ENCODE measurements around the gene PLEKHM3. TPM values are rescaled to one million over a fixed set of nuclear protein-coding genes. Genes with fewer than 3 reads are reported as not detected.

The PLEKHM3 gene
- total and polyA plus RNA-seq, 2 of the 13 experiments (the other 11 are each of a cell fraction or from before 2014, with no cell fraction given): 4.5 to 4.7 TPM

DNA sequence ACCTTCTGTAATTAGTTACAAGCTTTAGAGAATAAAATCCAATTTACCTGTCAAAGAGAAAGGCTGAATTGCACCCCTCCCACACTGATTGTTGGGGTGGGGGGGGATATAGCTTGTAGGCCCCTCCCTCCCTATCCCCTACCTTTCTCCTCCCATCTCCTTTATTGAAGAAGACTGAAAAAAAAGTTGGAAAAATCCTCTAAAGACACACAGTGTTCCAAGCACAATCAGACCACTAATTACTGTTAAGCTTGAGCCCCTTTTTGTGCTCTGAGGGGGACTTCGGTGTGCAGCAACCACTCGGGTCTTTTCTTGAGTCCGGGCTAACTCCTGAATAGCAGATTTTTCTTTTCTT, 212.6 kb downstream of the PLEKHM3 start:
- POLR2A ChIA-PET: interaction anchor here (0.6 to 14.0 kb wide), 12 partner anchors 13 to 221 kb away, joined by 3 to 288 read pairs (median 24); partner anchors contain the start of gene FZD5
- H3K9ac ChIP-seq (ENCODE audit: insufficient read depth, low read depth, low read length): 0 out of 2 replicates have a peak overlapping the region, but pooled peaks have one; percentile 22
- ATAC-seq (no peak), FAIRE-seq (no peak), DNase-seq (ENCODE audit: low spot score) (no peak)
- in situ Hi-C loops (cut with HindIII; ENCODE audit: extremely low pct_ligation_motif_present, low pct_unique_long_range_greater_than_20kb): no loop called here
- CTCF ChIA-PET (ENCODE audit: low intra/inter-chr PET ratio, low total read pairs): interaction anchor here (2.3 kb wide), 1 partner anchor 45 kb away, joined by 10 read pairs; no protein-coding TSS in a partner anchor
- H3K9me3 ChIP-seq (ENCODE audit: low read length): no peaks in the 10 kb centered on the region
- TF ChIP-seq, protein P1, sequence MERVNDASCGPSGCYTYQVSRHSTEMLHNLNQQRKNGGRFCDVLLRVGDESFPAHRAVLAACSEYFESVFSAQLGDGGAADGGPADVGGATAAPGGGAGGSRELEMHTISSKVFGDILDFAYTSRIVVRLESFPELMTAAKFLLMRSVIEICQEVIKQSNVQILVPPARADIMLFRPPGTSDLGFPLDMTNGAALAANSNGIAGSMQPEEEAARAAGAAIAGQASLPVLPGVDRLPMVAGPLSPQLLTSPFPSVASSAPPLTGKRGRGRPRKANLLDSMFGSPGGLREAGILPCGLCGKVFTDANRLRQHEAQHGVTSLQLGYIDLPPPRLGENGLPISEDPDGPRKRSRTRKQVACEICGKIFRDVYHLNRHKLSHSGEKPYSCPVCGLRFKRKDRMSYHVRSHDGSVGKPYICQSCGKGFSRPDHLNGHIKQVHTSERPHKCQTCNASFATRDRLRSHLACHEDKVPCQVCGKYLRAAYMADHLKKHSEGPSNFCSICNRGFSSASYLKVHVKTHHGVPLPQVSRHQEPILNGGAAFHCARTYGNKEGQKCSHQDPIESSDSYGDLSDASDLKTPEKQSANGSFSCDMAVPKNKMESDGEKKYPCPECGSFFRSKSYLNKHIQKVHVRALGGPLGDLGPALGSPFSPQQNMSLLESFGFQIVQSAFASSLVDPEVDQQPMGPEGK (CRISPR knock-in tag; IDR thresholded peaks at IDR 0.05): peak; percentile 55
- TF ChIP-seq MED1 (CRISPR knock-in tag; IDR thresholded peaks at IDR 0.05) (no peak), HNRNPK (IDR thresholded peaks at IDR 0.05; ENCODE audit: low read depth, low read length, poor library complexity, severe bottlenecking) (peak; percentile 96)
- H4K20me1 ChIP-seq (ENCODE audit: insufficient read depth, low read length): no peaks in the 10 kb centered on the region
- peak overlapping the region; percentile 58 for H3K27ac ChIP-seq (ENCODE audit: extremely low read length, insufficient read depth, low read length)
- H3K36me3 ChIP-seq (replicated peaks in 1 of 2; ENCODE audit: control insufficient read depth in 1 of 2, insufficient read depth in 2 of 2, low read length in 2 of 2): no peaks in the 10 kb centered on the region
- H3K27me3 ChIP-seq (ENCODE audit: control insufficient read depth in 1 of 2, insufficient read depth in 2 of 2, low read length in 2 of 2): no peaks in the 10 kb centered on the region
- no peak overlapping the region for H3K4me3 ChIP-seq (replicated peaks in 1 of 3; ENCODE audit: insufficient read depth in 1 of 3, low read depth in 2 of 3, low read length in 3 of 3)
- no peak overlapping the region for H2AFZ ChIP-seq (ENCODE audit: low read length)
- H3K4me1 ChIP-seq (ENCODE audit: insufficient read depth, low read length): peaks cover 82% of the 10 kb centered on the region
- intact Hi-C loops (cut with micrococcal nuclease; ENCODE audit: unreplicated experiment): loop anchor here (2.0 to 5.0 kb wide), 3 partner anchors 16 to 45 kb away; partner anchors contain the start of gene FZD5
- 93% methylated on average over 3 of the region's 3 CpGs for WGBS (ENCODE audit: low lambda C conversion rate)
- no TSS peak for BruUV-seq (replicated peaks)
- no peaks in the 10 kb centered on the region for H3K79me2 ChIP-seq (ENCODE audit: insufficient read depth, low read length)
- H3K4me2 ChIP-seq (ENCODE audit: low read depth, low read length): peak overlapping the region; percentile 85; the same call in 1 of the 2 replicates

DNA sequence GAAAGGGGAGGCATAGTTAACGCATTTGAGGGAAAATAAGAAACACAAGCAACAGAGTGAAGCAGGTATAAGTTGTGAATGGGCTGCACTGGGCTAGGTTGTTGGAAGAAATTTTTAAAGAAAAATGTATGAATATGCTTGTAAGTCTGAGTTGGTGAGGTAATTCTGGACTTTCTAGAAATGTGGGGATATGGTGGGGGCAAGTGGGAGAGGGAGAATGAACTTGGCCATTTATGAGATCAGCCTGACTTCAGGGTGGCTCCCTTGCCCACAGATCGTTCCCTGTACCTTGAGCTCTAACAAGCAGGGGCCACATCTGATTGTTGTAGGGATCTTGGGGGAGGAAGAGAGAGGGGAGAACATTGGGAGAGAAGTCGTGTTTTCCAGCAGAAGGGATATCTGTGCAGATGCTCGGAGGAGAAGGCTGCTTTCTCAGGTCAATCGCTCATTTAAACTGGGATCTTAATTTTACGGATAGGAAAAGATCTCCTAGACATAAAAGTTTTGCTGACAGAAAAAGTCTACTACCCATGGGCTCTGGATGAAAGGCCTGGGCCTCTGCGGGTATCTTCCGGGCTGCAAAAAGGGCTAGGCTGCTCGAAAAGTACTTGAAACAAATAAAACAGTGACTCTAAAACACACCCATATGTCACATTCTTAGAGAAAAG, 213.1 kb downstream of the PLEKHM3 start:
- CTCF ChIA-PET (ENCODE audit: low intra/inter-chr PET ratio, low total read pairs): interaction anchor here (2.3 kb wide), 1 partner anchor 44 kb away, joined by 10 read pairs; no protein-coding TSS in a partner anchor
- in situ Hi-C loops (cut with HindIII; ENCODE audit: extremely low pct_ligation_motif_present, low pct_unique_long_range_greater_than_20kb) (no loop called here), intact Hi-C loops (cut with micrococcal nuclease; ENCODE audit: unreplicated experiment) (loop anchor here (2.0 to 5.0 kb wide), 3 partner anchors 15 to 45 kb away; partner anchors contain the start of gene FZD5)
- H3K4me2 ChIP-seq (ENCODE audit: low read depth, low read length): peak overlapping the region; percentile 85
- peaks cover 77% of the 10 kb centered on the region for H3K4me1 ChIP-seq (ENCODE audit: insufficient read depth, low read length)
- H3K4me3 ChIP-seq (replicated peaks in 1 of 3; ENCODE audit: insufficient read depth in 1 of 3, low read depth in 2 of 3, low read length in 3 of 3): no peak overlapping the region
- peak overlapping the region; percentile 22; the same call in 1 of the 2 replicates for H3K9ac ChIP-seq (ENCODE audit: insufficient read depth, low read depth, low read length)
- WGBS (ENCODE audit: low lambda C conversion rate): 62% methylated on average over 9 of the region's 9 CpGs
- H3K27me3 ChIP-seq (ENCODE audit: control insufficient read depth in 1 of 2, insufficient read depth in 2 of 2, low read length in 2 of 2): no peaks in the 10 kb centered on the region
- H4K20me1 ChIP-seq (ENCODE audit: insufficient read depth, low read length): no peaks in the 10 kb centered on the region
- FAIRE-seq (no peak), DNase-seq (ENCODE audit: low spot score) (no peak), ATAC-seq (peak; percentile 40)
- no peaks in the 10 kb centered on the region for H3K36me3 ChIP-seq (replicated peaks in 1 of 2; ENCODE audit: control insufficient read depth in 1 of 2, insufficient read depth in 2 of 2, low read length in 2 of 2)
- H3K9me3 ChIP-seq (ENCODE audit: low read length): no peaks in the 10 kb centered on the region
- no TSS peak for BruUV-seq (replicated peaks)
- no peak overlapping the region for H2AFZ ChIP-seq (ENCODE audit: low read length)
- H3K27ac ChIP-seq (ENCODE audit: extremely low read length, insufficient read depth, low read length): peak overlapping the region; percentile 58
- POLR2A ChIA-PET: interaction anchor here (0.6 to 14.0 kb wide), 20 partner anchors 8 to 222 kb away, joined by 3 to 288 read pairs (median 10); partner anchors contain the start of gene FZD5
- H3K79me2 ChIP-seq (ENCODE audit: insufficient read depth, low read length): no peaks in the 10 kb centered on the region
- TF ChIP-seq CHD2 (IDR thresholded peaks at IDR 0.05; ENCODE audit: low read depth, low read length) (no peak), BRD4 (CRISPR knock-in tag; IDR thresholded peaks at IDR 0.05) (peak; percentile 20; the same call in 1 of the 2 replicates), MAZ (IDR thresholded peaks at IDR 0.05; ENCODE audit: borderline replicate concordance, low read depth, low read length) (no peak), MAZ (CRISPR knock-in tag; IDR thresholded peaks at IDR 0.05; ENCODE audit: low read depth) (peak; percentile 12; the same call in 1 of the 2 replicates), ZBTB3 (CRISPR knock-in tag; IDR thresholded peaks at IDR 0.05; ENCODE audit: borderline replicate concordance, low read depth) (0 out of 2 replicates have a peak, but pooled peaks have one; percentile 3), PRPF4 (IDR thresholded peaks at IDR 0.05; ENCODE audit: low read depth, low read length, poor library complexity, severe bottlenecking) (no peak), ZNF570 (CRISPR knock-in tag; IDR thresholded peaks at IDR 0.05; ENCODE audit: borderline replicate concordance) (no peak)
- TF ChIP-seq, protein P2, sequence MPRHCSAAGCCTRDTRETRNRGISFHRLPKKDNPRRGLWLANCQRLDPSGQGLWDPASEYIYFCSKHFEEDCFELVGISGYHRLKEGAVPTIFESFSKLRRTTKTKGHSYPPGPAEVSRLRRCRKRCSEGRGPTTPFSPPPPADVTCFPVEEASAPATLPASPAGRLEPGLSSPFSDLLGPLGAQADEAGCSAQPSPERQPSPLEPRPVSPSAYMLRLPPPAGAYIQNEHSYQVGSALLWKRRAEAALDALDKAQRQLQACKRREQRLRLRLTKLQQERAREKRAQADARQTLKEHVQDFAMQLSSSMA (CRISPR knock-in tag; IDR thresholded peaks at IDR 0.05): 0 out of 2 replicates have a peak, but pooled peaks have one; percentile 5
- TF ChIP-seq, protein P3, sequence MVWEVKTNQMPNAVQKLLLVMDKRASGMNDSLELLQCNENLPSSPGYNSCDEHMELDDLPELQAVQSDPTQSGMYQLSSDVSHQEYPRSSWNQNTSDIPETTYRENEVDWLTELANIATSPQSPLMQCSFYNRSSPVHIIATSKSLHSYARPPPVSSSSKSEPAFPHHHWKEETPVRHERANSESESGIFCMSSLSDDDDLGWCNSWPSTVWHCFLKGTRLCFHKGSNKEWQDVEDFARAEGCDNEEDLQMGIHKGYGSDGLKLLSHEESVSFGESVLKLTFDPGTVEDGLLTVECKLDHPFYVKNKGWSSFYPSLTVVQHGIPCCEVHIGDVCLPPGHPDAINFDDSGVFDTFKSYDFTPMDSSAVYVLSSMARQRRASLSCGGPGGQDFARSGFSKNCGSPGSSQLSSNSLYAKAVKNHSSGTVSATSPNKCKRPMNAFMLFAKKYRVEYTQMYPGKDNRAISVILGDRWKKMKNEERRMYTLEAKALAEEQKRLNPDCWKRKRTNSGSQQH (CRISPR knock-in tag; IDR thresholded peaks at IDR 0.05; ENCODE audit: low read depth): 0 out of 2 replicates have a peak, but pooled peaks have one; percentile 30

Measured in HepG2 (cell line).